ENCODE data around the gene INTS3. TPM values are rescaled to one million over a fixed set of nuclear protein-coding genes. Genes with fewer than 3 reads are reported as not detected.
"Not testable (repeated sequence)": the region's sequence is repeated elsewhere in the genome, so short reads cannot be mapped to it uniquely, and the experiment has no call there.

Gene INTS3
- total RNA-seq, 1 experiment from 2014 or later = 39.0 TPM

- Mint-ChIP-seq H3K36me3 (ENCODE audit: insufficient read depth, unreplicated experiment) (no peaks in the 10 kb centered on the region), H3K4me3 (ENCODE audit: unreplicated experiment) (no peak overlapping the region), H3K4me1 (ENCODE audit: low read depth, unreplicated experiment) (peaks cover 7% of the 10 kb centered on the region), H3K9me3 (ENCODE audit: unreplicated experiment) (no peaks in the 10 kb centered on the region), H3K27ac (ENCODE audit: unreplicated experiment) (no peak overlapping the region), H3K27me3 (ENCODE audit: insufficient read depth, unreplicated experiment) (no peaks in the 10 kb centered on the region)
- DNase-seq = no peak
- Histone ChIP-seq H3K36me3 (ENCODE audit: control insufficient read depth, insufficient read depth, low read length) (no peaks in the 10 kb centered on the region), H3K27me3 (replicated peaks; ENCODE audit: control insufficient read depth, insufficient read depth, low read length) (no peaks in the 10 kb centered on the region), H3K4me1 (no peaks in the 10 kb centered on the region), H3K4me3 (ENCODE audit: low read depth, low read length) (no peak overlapping the region), H3K9me3 (no peaks in the 10 kb centered on the region)
- no TSS peak for BruUV-seq (replicated peaks)
- intact Hi-C loops (cut with micrococcal nuclease; ENCODE audit: unreplicated experiment) = no loop called here
- POLR2A ChIA-PET = no interaction called here
- no peak for TF ChIP-seq CTCF (IDR thresholded peaks at IDR 0.05; ENCODE audit: insufficient read depth in 1 of 2, low read depth in 1 of 2, low read length in 1 of 2, severe bottlenecking in 1 of 2, unreplicated experiment in 1 of 2)
- CTCF ChIA-PET = no interaction called here
Observed at GRCh38 chr1:153705484-153705883, 22.4 kb upstream of the INTS3 start.

GRCh38 chr1:153711026-153711425 lies 16.8 kb upstream of the INTS3 start:
- no TSS peak for BruUV-seq (replicated peaks)
- intact Hi-C loops (cut with micrococcal nuclease; ENCODE audit: unreplicated experiment) = no loop called here
- POLR2A ChIA-PET = no interaction called here

GRCh38 chr1:153716211-153716610 lies 11.6 kb upstream of the INTS3 start:
- H3K36me3 Mint-ChIP-seq (ENCODE audit: insufficient read depth, unreplicated experiment); H3K9me3 ChIP-seq; H3K4me3 ChIP-seq (ENCODE audit: low read depth, low read length); BruUV-seq (replicated peaks); POLR2A ChIA-PET; DNase-seq; H3K27me3 Mint-ChIP-seq (ENCODE audit: insufficient read depth, unreplicated experiment); CTCF ChIA-PET; H3K27me3 ChIP-seq (replicated peaks; ENCODE audit: control insufficient read depth, insufficient read depth, low read length); intact Hi-C loops (cut with micrococcal nuclease; ENCODE audit: unreplicated experiment); H3K27ac Mint-ChIP-seq (ENCODE audit: unreplicated experiment); H3K4me3 Mint-ChIP-seq (ENCODE audit: unreplicated experiment); H3K4me1 Mint-ChIP-seq (ENCODE audit: low read depth, unreplicated experiment); H3K9me3 Mint-ChIP-seq (ENCODE audit: unreplicated experiment); H3K4me1 ChIP-seq; H3K36me3 ChIP-seq (ENCODE audit: control insufficient read depth, insufficient read depth, low read length): not testable (repeated sequence)

More at GRCh38 chr1:153711026-153711425, 16.8 kb upstream of the INTS3 start:
- no peaks in the 10 kb centered on the region for H3K9me3 Mint-ChIP-seq (ENCODE audit: unreplicated experiment)
- no peak overlapping the region for H3K4me3 ChIP-seq (ENCODE audit: low read depth, low read length)
- H3K9me3 ChIP-seq = no peaks in the 10 kb centered on the region
- CTCF ChIA-PET = no interaction called here
- H3K4me3 Mint-ChIP-seq (ENCODE audit: unreplicated experiment) = no peak overlapping the region
- no peak for DNase-seq
- H3K4me1 Mint-ChIP-seq (ENCODE audit: low read depth, unreplicated experiment) = peaks cover 7% of the 10 kb centered on the region
- no peaks in the 10 kb centered on the region for H3K4me1 ChIP-seq
- H3K36me3 ChIP-seq (ENCODE audit: control insufficient read depth, insufficient read depth, low read length) = no peaks in the 10 kb centered on the region
- no peaks in the 10 kb centered on the region for H3K36me3 Mint-ChIP-seq (ENCODE audit: insufficient read depth, unreplicated experiment)
- no peak for TF ChIP-seq CTCF (IDR thresholded peaks at IDR 0.05; ENCODE audit: insufficient read depth in 1 of 2, low read depth in 1 of 2, low read length in 1 of 2, severe bottlenecking in 1 of 2, unreplicated experiment in 1 of 2)
- H3K27ac Mint-ChIP-seq (ENCODE audit: unreplicated experiment) = no peak overlapping the region
- no peaks in the 10 kb centered on the region for H3K27me3 Mint-ChIP-seq (ENCODE audit: insufficient read depth, unreplicated experiment)
- no peaks in the 10 kb centered on the region for H3K27me3 ChIP-seq (replicated peaks; ENCODE audit: control insufficient read depth, insufficient read depth, low read length)

- H3K27ac Mint-ChIP-seq (ENCODE audit: unreplicated experiment) = no peak overlapping the region
- H3K27me3 ChIP-seq (replicated peaks; ENCODE audit: control insufficient read depth, insufficient read depth, low read length) = no peaks in the 10 kb centered on the region
- no peak for DNase-seq
- no peak overlapping the region for H3K4me3 ChIP-seq (ENCODE audit: low read depth, low read length)
- H3K4me1 ChIP-seq = no peaks in the 10 kb centered on the region
- TF ChIP-seq CTCF (IDR thresholded peaks at IDR 0.05; ENCODE audit: insufficient read depth in 1 of 2, low read depth in 1 of 2, low read length in 1 of 2, severe bottlenecking in 1 of 2, unreplicated experiment in 1 of 2) = no peak
- H3K27me3 Mint-ChIP-seq (ENCODE audit: insufficient read depth, unreplicated experiment) = no peaks in the 10 kb centered on the region
- POLR2A ChIA-PET = no interaction called here
- intact Hi-C loops (cut with micrococcal nuclease; ENCODE audit: unreplicated experiment) = no loop called here
- H3K4me1 Mint-ChIP-seq (ENCODE audit: low read depth, unreplicated experiment) = no peaks in the 10 kb centered on the region
- no peaks in the 10 kb centered on the region for H3K9me3 ChIP-seq
- no peak overlapping the region for H3K4me3 Mint-ChIP-seq (ENCODE audit: unreplicated experiment)
- CTCF ChIA-PET = no interaction called here
- no peaks in the 10 kb centered on the region for H3K9me3 Mint-ChIP-seq (ENCODE audit: unreplicated experiment)
- H3K36me3 ChIP-seq (ENCODE audit: control insufficient read depth, insufficient read depth, low read length) = no peaks in the 10 kb centered on the region
- H3K36me3 Mint-ChIP-seq (ENCODE audit: insufficient read depth, unreplicated experiment) = no peaks in the 10 kb centered on the region
- no TSS peak for BruUV-seq (replicated peaks)
Observed at GRCh38 chr1:153717330-153717729, 10.5 kb upstream of the INTS3 start.
